HepG2 (cell line): ENCODE measurements around the gene RNU5B-1. TPM values are rescaled to one million over a fixed set of nuclear protein-coding genes. Genes with fewer than 3 reads are reported as not detected.

Source experiments
- ATAC-seq: fragments of 200-7000 bp; cut with Tn5 transposase; 3 replicates; pipeline ENCODE4 v1.9.1; 2020; ENCODE audit warnings: mild to moderate bottlenecking, moderate library complexity
- BruUV-seq: library from RNA; stranded (reverse); fragments of 400-500 nt; replicated peaks from 2 replicates; lab custom pipeline; 2021; lab: Mats Ljungman, UMichigan
- CTCF ChIA-PET: fragments of 300-600 bp; formaldehyde crosslinking; extraction: SDS; loops from one replicate; lab custom pipeline; 2021; ENCODE audit warnings: low total read pairs, inconsistent platforms, low intra/inter-chr PET ratio; lab: Yijun Ruan, JAX
- POLR2A ChIA-PET: fragments of 350-600 bp; sonication (Branson Sonifier 250); formaldehyde crosslinking; loops from one replicate; lab custom pipeline; 2020; ENCODE audit warnings: antibody characterized with exemption, inconsistent platforms; lab: Yijun Ruan, JAX
- DNase-seq: peaks from one replicate; pipeline ENCODE4 v3.0.0-alpha.2; 2015; ENCODE audit warnings: low spot score
- FAIRE-seq: peaks from 3 replicates; lab custom pipeline; 2011; peaks lifted over from hg19 to GRCh38; lab: Jason Lieb, UNC
- H2AFZ ChIP-seq: one replicate; pipeline ENCODE4 v1.6.1; 2011; ENCODE audit warnings: low read length, inconsistent platforms
- H3K27ac ChIP-seq: fragments of 300-600 bp; 3 replicates; pipeline ENCODE4 v1.8.0; 2011; ENCODE audit warnings: mixed run types, mild to moderate bottlenecking, mixed read lengths, low read length, inconsistent platforms; ENCODE audit not compliant: insufficient read depth; ENCODE audit errors: extremely low read length
- H3K27me3 ChIP-seq, 2 experiments: fragments of 200-600 bp in 1 of 2; 2 replicates in 1 of 2; 3 replicates in 1 of 2; pipeline versions ENCODE4 v1.6.0 to v1.8.0; 2011; ENCODE audit warnings: low read length in 2 of 2, mild to moderate bottlenecking in 2 of 2, moderate library complexity in 2 of 2, inconsistent platforms in 1 of 2; ENCODE audit not compliant: insufficient read depth in 2 of 2, control insufficient read depth in 1 of 2
- H3K36me3 ChIP-seq, 2 experiments: fragments of 200-600 bp in 1 of 2; replicated peaks in 1 of 2; 2 replicates in 1 of 2; 3 replicates in 1 of 2; pipeline versions ENCODE4 v1.5.1 to v1.8.0; 2011; ENCODE audit warnings: low read length in 2 of 2, inconsistent platforms in 1 of 2; ENCODE audit not compliant: insufficient read depth in 2 of 2, control insufficient read depth in 1 of 2
- H3K4me1 ChIP-seq: 2 replicates; pipeline ENCODE4 v1.5.1; 2012; ENCODE audit warnings: low read length, inconsistent platforms; ENCODE audit not compliant: insufficient read depth
- H3K4me2 ChIP-seq: 2 replicates; pipeline ENCODE4 v1.6.0; 2011; ENCODE audit warnings: low read depth, low read length, inconsistent platforms
- H3K4me3 ChIP-seq, 3 experiments: fragments of 200-600 bp in 1 of 3; sonication (generic), shearing (Covaris generic) in 1 of 3; replicated peaks in 1 of 3; 2 replicates each; pipeline ENCODE4 v1.5.1; 2011 to 2016; ENCODE audit warnings: low read length in 3 of 3, inconsistent platforms in 2 of 3, low read depth in 2 of 3, mild to moderate bottlenecking in 2 of 3, control low read depth in 1 of 3, mixed read lengths in 1 of 3; ENCODE audit not compliant: insufficient read depth in 1 of 3
- H3K79me2 ChIP-seq: one replicate; pipeline ENCODE4 v1.6.1; 2011; ENCODE audit warnings: low read length, inconsistent platforms; ENCODE audit not compliant: insufficient read depth
- H3K9ac ChIP-seq: 2 replicates; pipeline ENCODE4 v1.6.0; 2011; ENCODE audit warnings: mild to moderate bottlenecking, low read depth, low read length, inconsistent platforms; ENCODE audit not compliant: insufficient read depth
- H3K9me3 ChIP-seq: 2 replicates; pipeline ENCODE4 v1.5.1; 2012; ENCODE audit warnings: mild to moderate bottlenecking, low read length
- H4K20me1 ChIP-seq: 2 replicates; pipeline ENCODE4 v1.6.0; 2011; ENCODE audit warnings: inconsistent platforms, mild to moderate bottlenecking, low read length, moderate library complexity; ENCODE audit not compliant: insufficient read depth
- EEA1 ChIP-seq: sonication (generic); formaldehyde crosslinking; IDR thresholded peaks from 2 replicates; pipeline ENCODE4 v1.5.1; 2020; ENCODE audit warnings: mild to moderate bottlenecking, missing genetic modification reagents, borderline replicate concordance
- REL ChIP-seq: sonication (generic); formaldehyde crosslinking; conservative IDR thresholded peaks from 2 replicates; pipeline ENCODE4 v1.8.0; 2022; ENCODE audit warnings: mild to moderate bottlenecking, missing genetic modification reagents, moderate library complexity
- SIN3A ChIP-seq: IDR thresholded peaks from 2 replicates; pipeline ENCODE4 v1.6.1; 2011; ENCODE audit warnings: low read depth, mild to moderate bottlenecking, control low read depth, low read length, borderline replicate concordance
- ZBTB7A ChIP-seq: sonication (generic); formaldehyde crosslinking; IDR thresholded peaks from 2 replicates; pipeline ENCODE4 v1.8.0; 2022; ENCODE audit warnings: mild to moderate bottlenecking, missing genetic modification reagents
- ZNF17 ChIP-seq: sonication (generic); formaldehyde crosslinking; IDR thresholded peaks from 2 replicates; pipeline ENCODE4 v1.5.0; 2020; ENCODE audit warnings: mild to moderate bottlenecking, missing genetic modification reagents
- ZNF281 ChIP-seq: sonication (generic); formaldehyde crosslinking; IDR thresholded peaks from 2 replicates; pipeline ENCODE4 v1.4.0; 2020; ENCODE audit warnings: missing genetic modification reagents, borderline replicate concordance
- ZNF382 ChIP-seq: sonication (generic); formaldehyde crosslinking; IDR thresholded peaks from 2 replicates; pipeline ENCODE4 v1.5.0; 2020; ENCODE audit warnings: missing genetic modification reagents, mild to moderate bottlenecking, borderline replicate concordance
- ZNF432 ChIP-seq: sonication (generic); formaldehyde crosslinking; IDR thresholded peaks from 2 replicates; pipeline ENCODE4 v1.5.0; 2020; ENCODE audit warnings: missing genetic modification reagents, mild to moderate bottlenecking, borderline replicate concordance
- ZNF768 ChIP-seq: sonication (generic); formaldehyde crosslinking; IDR thresholded peaks from 2 replicates; pipeline ENCODE4 v1.4.0; 2020; ENCODE audit warnings: missing genetic modification reagents
- ZSCAN25 ChIP-seq: sonication (generic); formaldehyde crosslinking; IDR thresholded peaks from 2 replicates; pipeline ENCODE4 v1.8.0; 2022; ENCODE audit warnings: mild to moderate bottlenecking, missing genetic modification reagents
- WGBS: methylation state at CpG from one replicate; pipeline ENCODE4 v1.1.6; 2017; ENCODE audit warnings: low lambda C conversion rate; 5-methylcytosine and 5-hydroxymethylcytosine counted together
- in situ Hi-C: cut with HindIII; loops from 2 replicates; pipeline ENCODE4 v1.10.0; 2017; ENCODE audit warnings: low pct_unique_long_range_greater_than_20kb; ENCODE audit not compliant: extremely low pct_ligation_motif_present
- intact Hi-C: fragments of 100-400 bp; cut with micrococcal nuclease; formaldehyde crosslinking; loops from one replicate; pipeline ENCODE4 v1.10.0; 2022; ENCODE audit not compliant: unreplicated experiment
- polyA plus RNA-seq, 8 experiments: library from polyadenylated mRNA; depleted of rRNA in 3 of 8; stranded (reverse) in 7 of 8; unstranded in 1 of 8; fragments of >200 nt; fragmentation: Illumina TruSeq in 4 of 8; extraction: Trizol in 4 of 8; gene quantifications; 2 replicates each; pipeline versions ENCODE4 v1.2.1 to v1.2.3, GENCODE V29; 2011 to 2016; ENCODE audit warnings: low read depth in 4 of 8, missing spikeins in 1 of 8, mixed read lengths in 1 of 8; ENCODE audit not compliant: insufficient read depth in 1 of 8
- total RNA-seq, 5 experiments: library from RNA; depleted of rRNA; stranded (reverse); fragments of >200 nt; fragmentation: Illumina TruSeq; extraction: Trizol; gene quantifications; 2 replicates each; pipeline ENCODE4 v1.2.3, GENCODE V29; 2016; ENCODE audit warnings: low read depth in 1 of 5

Gene RNU5B-1
- total and polyA plus RNA-seq, 2 of the 13 experiments (the other 11 are each of a cell fraction or from before 2014, with no cell fraction given): 1,646 TPM; not detected in 1

- H3K36me3 ChIP-seq: peaks cover 9 to 36% of the 10 kb centered on the region in 2 experiments; a peak in 4 of 5 replicates
- H3K4me1 ChIP-seq: peaks cover 6% of the 10 kb centered on the region; the same call in 1 of the 2 replicates
- H3K27ac ChIP-seq: no peak overlapping the region
- no peak overlapping the region for H2AFZ ChIP-seq
- BruUV-seq: TSS peak; percentile 45
- intact Hi-C loops (no loop called here), in situ Hi-C loops (no loop called here)
- FAIRE-seq (no peak), ATAC-seq (no peak), DNase-seq (no peak)
- no peak overlapping the region for H3K9ac ChIP-seq
- H3K9me3 ChIP-seq: no peaks in the 10 kb centered on the region
- POLR2A ChIA-PET: interaction anchor here (1.5 kb wide), 1 partner anchor 41 kb away, joined by 3 read pairs; no protein-coding TSS in a partner anchor
- H3K79me2 ChIP-seq: no peaks in the 10 kb centered on the region
- H3K27me3 ChIP-seq: no peaks in the 10 kb centered on the region
- H3K4me3 ChIP-seq: no peak overlapping the region
- TF ChIP-seq ZBTB7A (CRISPR knock-in tag) (no peak), SIN3A (no peak), ZSCAN25 (no peak), REL (CRISPR knock-in tag) (no peak)
- no peaks in the 10 kb centered on the region for H4K20me1 ChIP-seq
- CTCF ChIA-PET: no interaction called here
- no peak overlapping the region for H3K4me2 ChIP-seq
- WGBS: 89% methylated on average over 5 of the region's 5 CpGs
These were observed 45.9 kb upstream of the RNU5B-1 start for GRCh38 chr15:65258375-65259262.

- intact Hi-C loops (no loop called here), in situ Hi-C loops (no loop called here)
- H3K9ac ChIP-seq: no peak overlapping the region
- no peak for FAIRE-seq
- no TSS peak for BruUV-seq
- TF ChIP-seq ZNF768 (no peak), ZNF432 (CRISPR knock-in tag) (no peak), ZNF17 (CRISPR knock-in tag) (no peak), ZNF281 (CRISPR knock-in tag) (no peak), EEA1 (CRISPR knock-in tag) (no peak), ZNF382 (CRISPR knock-in tag) (no peak)
- TF ChIP-seq, all 625 proteins: peak for 0
- ATAC-seq (no peak), DNase-seq (no peak)
- H3K27ac ChIP-seq: no peak overlapping the region
- H3K36me3 ChIP-seq: peaks cover 9 to 40% of the 10 kb centered on the region in 2 experiments; a peak in 4 of 5 replicates
- ChIA-PET POLR2A (interaction anchor here (0.6 kb wide), 1 partner anchor 41 kb away, joined by 3 read pairs; no protein-coding TSS in a partner anchor), CTCF (no interaction called here)
- 94% methylated on average over 7 of the region's 7 CpGs for whole genome bisulfite sequencing
- H2AFZ ChIP-seq: no peak overlapping the region
- no peaks in the 10 kb centered on the region for H3K79me2 ChIP-seq
- H3K4me3 ChIP-seq: no peak overlapping the region
- H3K4me1 ChIP-seq: peaks cover 6% of the 10 kb centered on the region; the same call in 1 of the 2 replicates
- no peaks in the 10 kb centered on the region for H4K20me1 ChIP-seq
- H3K9me3 ChIP-seq: no peaks in the 10 kb centered on the region
- H3K4me2 ChIP-seq: no peak overlapping the region
- no peaks in the 10 kb centered on the region for H3K27me3 ChIP-seq
These were observed 45.1 kb upstream of the RNU5B-1 start for GRCh38 chr15:65259367-65259797.
